ENCODE data around the gene NEMP2.
"Not testable (repeated sequence)": the region's sequence is repeated elsewhere in the genome, so short reads cannot be mapped to it uniquely, and the experiment has no call there.

NEMP2 gene

GRCh38 chr2:190515687-190516086 lies 18.8 kb downstream of the NEMP2 start:
- no peak overlapping the region for H3K4me3 ChIP-seq (replicated peaks; ENCODE audit: low read depth, low read length)
- no peak for TF ChIP-seq CTCF (IDR thresholded peaks at IDR 0.05; ENCODE audit: low read length, missing control alignments)
- no peak for DNase-seq (ENCODE audit: low read depth)

- no peak overlapping the region for H3K4me3 ChIP-seq (replicated peaks; ENCODE audit: low read depth, low read length)
- peak; percentile 11 for DNase-seq (ENCODE audit: low read depth)
- no peak for TF ChIP-seq CTCF (IDR thresholded peaks at IDR 0.05; ENCODE audit: low read length, missing control alignments)
These were observed 19.8 kb downstream of the NEMP2 start for GRCh38 chr2:190514676-190515075.

- H3K4me3 ChIP-seq (replicated peaks; ENCODE audit: low read depth, low read length) = no peak overlapping the region
- no peak for DNase-seq (ENCODE audit: low read depth)
- TF ChIP-seq CTCF (IDR thresholded peaks at IDR 0.05; ENCODE audit: low read length, missing control alignments) = no peak
These were observed 20.6 kb downstream of the NEMP2 start for GRCh38 chr2:190513877-190514276.

DNA sequence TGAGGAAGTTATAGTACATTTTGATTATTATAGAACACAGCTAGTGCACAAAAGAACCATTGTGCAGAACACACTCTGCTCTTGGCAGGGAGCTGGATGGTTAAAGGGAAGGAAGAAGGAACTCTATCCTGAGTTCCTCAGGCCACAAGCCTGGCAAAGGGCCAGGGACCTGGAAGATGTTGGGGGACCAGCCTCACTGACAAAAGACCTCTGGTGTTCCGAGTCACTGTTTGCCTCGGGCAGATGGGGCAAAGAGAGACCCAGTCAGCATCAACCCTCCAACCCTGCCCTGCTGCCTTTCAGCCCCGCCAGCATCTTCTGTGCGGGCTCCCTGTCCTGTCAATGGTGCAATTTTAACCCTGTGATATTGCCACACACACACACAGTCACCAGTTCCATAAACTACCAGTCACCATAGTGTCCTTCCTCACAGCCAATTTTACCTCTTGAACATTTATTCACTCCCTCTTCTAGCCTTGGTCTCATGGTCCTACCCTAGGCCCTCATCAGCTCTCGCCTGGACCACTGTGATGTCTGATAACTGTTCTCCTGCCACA lies 21.9 kb downstream of the NEMP2 start:
- no peak overlapping the region for H3K4me3 ChIP-seq (replicated peaks; ENCODE audit: low read depth, low read length)
- DNase-seq (ENCODE audit: low read depth) = no peak
- TF ChIP-seq CTCF (IDR thresholded peaks at IDR 0.05; ENCODE audit: low read length, missing control alignments) = no peak

DNA sequence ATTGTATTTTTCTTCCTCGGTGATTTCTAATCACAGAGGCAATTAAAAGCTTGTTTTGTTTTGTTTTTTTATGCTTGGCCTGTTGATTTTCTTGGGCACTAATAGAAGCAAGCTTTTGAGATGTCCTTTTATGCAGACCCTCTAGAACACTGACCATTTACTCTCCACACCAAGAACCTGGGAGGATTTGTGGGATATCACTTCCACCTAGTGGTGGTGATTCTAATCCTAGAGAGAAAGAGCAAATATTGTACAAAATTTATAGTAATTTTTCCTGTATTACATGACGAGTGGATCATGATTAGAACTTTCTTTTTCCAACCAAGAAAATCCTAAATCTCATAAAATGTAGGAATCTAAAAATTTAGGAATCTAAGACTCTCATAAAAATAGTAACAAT lies 23.4 kb downstream of the NEMP2 start:
- peak; percentile 75 for DNase-seq (ENCODE audit: low read depth)

GRCh38 chr2:190509895-190510294 lies 24.6 kb downstream of the NEMP2 start:
- DNase-seq (ENCODE audit: low read depth) = not testable (repeated sequence)

More for the DNA sequence above, 23.4 kb downstream of the NEMP2 start:
- H3K4me3 ChIP-seq (replicated peaks; ENCODE audit: low read depth, low read length) = no peak overlapping the region
- peak; percentile 57 for TF ChIP-seq CTCF (IDR thresholded peaks at IDR 0.05; ENCODE audit: low read length, missing control alignments)

GRCh38 chr2:190507135-190507534 lies 27.4 kb downstream of the NEMP2 start:
- DNase-seq (ENCODE audit: low read depth) = no peak
- no peak overlapping the region for H3K4me3 ChIP-seq (replicated peaks; ENCODE audit: low read depth, low read length)
- no peak for TF ChIP-seq CTCF (IDR thresholded peaks at IDR 0.05; ENCODE audit: low read length, missing control alignments)

More at GRCh38 chr2:190509895-190510294, 24.6 kb downstream of the NEMP2 start:
- H3K4me3 ChIP-seq (replicated peaks; ENCODE audit: low read depth, low read length) = not testable (repeated sequence)

All from fibroblast of pulmonary artery (primary cell).